ENCODE data around the gene KRT8. TPM values are rescaled to one million over a fixed set of nuclear protein-coding genes. Genes with fewer than 3 reads are reported as not detected.
"Not testable (repeated sequence)": the region's sequence is repeated elsewhere in the genome, so short reads cannot be mapped to it uniquely, and the experiment has no call there.

The KRT8 gene
- total RNA-seq, 1 donor = 5.4 TPM

DNA sequence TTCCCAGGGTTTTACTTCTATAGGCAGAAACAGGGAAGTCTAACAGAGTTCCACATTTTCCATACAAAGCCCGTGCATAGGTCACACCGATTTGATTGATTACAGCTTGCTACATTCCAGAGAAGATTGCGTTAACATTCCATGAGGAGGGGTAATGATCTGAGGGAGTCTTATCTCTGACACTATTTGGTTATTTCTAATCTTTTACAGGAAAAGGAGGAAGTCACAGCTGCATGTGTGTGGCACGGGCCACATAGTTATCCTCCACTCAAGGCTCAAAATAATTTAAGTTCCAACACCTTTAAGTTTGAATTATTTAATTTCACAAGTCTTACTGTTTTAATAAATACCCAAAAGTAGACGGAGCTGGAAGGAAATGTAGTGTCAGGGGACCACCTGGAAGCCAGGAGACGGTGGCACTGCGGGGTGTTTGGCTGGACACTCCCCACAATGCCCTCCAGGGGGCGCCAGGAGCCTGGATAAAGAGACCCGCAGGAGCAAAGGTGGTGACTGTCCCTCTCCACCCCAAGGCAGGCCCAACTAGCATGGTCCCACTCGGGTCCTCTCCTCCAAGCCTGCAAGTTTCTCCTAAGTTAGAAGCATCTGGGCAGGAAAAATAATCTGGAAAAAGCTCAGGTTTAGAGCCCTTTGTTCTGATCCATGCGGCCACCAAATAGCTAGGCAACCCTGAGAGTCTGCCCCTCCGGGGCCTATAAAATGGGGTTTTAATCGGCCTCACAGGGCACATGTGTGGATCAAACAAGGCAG, 20.2 kb downstream of the KRT8 start:
- TF ChIP-seq, protein P1, sequence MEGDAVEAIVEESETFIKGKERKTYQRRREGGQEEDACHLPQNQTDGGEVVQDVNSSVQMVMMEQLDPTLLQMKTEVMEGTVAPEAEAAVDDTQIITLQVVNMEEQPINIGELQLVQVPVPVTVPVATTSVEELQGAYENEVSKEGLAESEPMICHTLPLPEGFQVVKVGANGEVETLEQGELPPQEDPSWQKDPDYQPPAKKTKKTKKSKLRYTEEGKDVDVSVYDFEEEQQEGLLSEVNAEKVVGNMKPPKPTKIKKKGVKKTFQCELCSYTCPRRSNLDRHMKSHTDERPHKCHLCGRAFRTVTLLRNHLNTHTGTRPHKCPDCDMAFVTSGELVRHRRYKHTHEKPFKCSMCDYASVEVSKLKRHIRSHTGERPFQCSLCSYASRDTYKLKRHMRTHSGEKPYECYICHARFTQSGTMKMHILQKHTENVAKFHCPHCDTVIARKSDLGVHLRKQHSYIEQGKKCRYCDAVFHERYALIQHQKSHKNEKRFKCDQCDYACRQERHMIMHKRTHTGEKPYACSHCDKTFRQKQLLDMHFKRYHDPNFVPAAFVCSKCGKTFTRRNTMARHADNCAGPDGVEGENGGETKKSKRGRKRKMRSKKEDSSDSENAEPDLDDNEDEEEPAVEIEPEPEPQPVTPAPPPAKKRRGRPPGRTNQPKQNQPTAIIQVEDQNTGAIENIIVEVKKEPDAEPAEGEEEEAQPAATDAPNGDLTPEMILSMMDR (IDR thresholded peaks at IDR 0.05; ENCODE audit: insufficient read depth, low read length) = peak; percentile 80
- no peak overlapping the region for H3K4me3 ChIP-seq (ENCODE audit: low read depth, low read length)
- peak; percentile 66 for DNase-seq (ENCODE audit: low read depth)

DNA sequence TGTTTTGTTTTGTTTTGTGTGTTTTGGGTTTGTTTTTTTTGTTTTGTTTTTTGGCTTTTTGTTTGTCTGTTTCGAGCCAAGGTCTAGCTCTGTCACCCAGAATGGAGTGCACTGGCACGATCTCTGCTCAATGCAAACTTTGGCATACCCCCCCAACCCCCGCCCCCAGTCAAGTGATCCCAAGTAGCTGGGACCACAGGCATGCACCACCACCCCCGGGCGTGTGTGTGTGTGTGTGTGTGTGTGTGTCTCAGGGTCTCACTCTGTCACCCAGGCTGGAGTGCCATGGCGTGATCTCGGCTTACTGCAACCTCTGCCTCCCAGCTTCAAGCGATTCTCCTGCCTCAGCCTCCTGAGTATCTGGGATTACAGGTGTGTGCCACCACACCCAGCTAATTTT, 24.4 kb downstream of the KRT8 start:
- DNase-seq (ENCODE audit: low read depth); H3K4me3 ChIP-seq (ENCODE audit: low read depth, low read length): not testable (repeated sequence)

DNA sequence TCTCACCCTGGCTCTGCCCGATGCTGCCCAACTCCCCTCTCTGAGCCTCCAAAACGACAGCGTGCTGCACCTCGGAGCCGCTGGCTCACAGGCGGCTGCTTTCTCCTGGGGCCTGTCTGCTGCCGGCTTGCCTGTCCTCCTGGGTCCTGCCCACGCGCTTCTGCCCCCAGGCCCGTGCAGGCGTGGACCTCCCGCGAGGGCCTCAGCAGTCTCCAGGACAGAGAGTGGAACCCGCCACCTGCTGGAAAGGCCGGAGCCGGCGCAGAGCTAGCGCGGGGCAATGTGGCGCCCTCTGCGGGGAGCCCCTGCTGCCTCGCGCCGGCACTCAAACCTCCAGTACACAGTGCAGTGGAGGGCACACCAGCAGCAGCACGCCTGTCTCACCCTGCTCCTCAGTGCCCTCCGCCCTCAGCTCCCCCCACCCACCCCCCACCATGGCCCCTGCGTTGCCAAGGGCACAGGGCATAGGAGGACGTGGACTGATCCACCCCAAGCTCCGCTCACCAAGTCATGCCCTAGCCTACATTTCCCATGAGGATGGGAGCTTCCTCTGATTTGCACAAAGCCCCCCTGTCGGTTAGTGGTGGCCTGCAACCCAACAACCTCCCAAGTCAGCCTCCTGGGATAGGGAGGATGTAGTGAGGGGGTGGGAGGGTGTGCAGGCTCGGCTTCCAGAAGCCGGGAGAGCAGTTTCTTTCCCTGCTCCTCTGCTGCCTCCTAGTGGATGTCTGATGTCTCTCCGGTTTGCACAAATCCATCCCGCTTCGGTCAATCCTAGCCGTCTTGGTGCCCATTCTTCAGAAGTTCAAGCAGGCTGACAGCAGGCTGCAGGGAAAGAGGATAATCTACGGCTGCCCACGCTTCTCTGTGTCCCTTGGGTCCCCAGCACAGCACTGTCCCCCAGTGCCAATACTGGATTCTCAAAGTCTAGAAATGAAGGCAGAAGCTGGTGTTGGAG, 25.2 kb downstream of the KRT8 start:
- DNase-seq (ENCODE audit: low read depth) = peak; percentile 92
- TF ChIP-seq, protein P1 (IDR thresholded peaks at IDR 0.05; ENCODE audit: insufficient read depth, low read length) = peak; percentile 92
- H3K4me3 ChIP-seq (ENCODE audit: low read depth, low read length) = peak overlapping the region; percentile 44

DNA sequence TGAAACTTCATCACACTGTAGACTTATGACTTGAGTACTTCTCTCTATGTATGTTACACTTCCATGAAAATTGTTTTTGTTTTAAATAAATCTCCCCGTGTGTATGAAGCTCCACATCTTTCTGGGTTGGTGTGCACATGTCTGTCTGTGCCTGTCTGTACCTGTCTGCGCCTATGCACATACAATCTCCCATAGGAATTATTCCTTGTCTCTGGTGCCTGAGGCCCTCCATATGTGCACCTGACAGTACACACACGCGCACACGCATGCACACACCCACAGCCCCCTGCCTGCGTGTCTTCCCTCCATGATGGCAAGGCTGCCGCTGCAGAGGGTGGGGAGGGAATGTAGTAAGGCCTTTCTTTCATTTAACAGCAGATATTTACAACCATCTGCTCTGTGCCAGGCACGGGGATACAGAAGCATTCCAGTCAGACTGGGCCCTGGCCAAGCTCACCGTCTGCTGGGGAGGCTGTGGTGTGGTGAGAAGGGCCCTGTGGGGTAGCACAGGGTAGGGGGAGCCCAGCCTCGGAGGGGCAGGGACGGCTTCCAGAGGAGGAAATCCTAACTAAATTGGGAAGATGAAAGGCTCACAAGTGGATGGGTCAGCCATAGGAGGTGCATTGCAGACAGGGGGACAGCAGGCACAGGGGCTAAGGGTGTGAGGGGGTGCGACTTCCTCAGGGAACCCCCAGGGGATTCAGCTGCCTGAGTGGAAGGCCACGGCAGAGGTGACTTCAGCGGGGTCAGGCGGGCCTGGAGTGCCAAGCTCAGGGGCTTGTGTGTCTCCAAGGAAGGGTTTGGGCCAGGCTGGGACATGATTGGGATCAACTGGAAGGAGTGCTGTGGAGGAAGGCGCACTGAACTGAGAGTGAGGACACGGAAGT, 26.1 kb downstream of the KRT8 start:
- TF ChIP-seq, protein P1 (IDR thresholded peaks at IDR 0.05; ENCODE audit: insufficient read depth, low read length) = no peak
- no peak overlapping the region for H3K4me3 ChIP-seq (ENCODE audit: low read depth, low read length)
- no peak for DNase-seq (ENCODE audit: low read depth)

DNA sequence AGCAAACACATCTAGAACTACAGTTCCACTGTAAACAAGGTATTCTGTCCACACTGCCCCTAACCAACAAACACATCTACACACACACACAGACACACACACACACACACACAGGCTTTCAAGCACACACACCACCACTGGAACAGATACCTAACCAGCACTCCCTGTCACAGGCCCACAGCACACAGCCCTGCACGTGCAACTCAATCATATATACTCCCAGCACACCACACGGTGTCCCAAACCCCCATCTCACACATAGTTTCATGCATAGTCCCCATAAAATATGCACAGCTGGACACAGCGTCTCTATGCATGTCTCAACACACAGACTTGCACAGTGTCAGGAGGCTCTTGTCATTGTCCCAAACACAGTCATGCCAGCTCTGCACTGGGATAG, 27.6 kb downstream of the KRT8 start:
- H3K4me3 ChIP-seq (ENCODE audit: low read depth, low read length) = no peak overlapping the region
- no peak for DNase-seq (ENCODE audit: low read depth)
- TF ChIP-seq, protein P1 (IDR thresholded peaks at IDR 0.05; ENCODE audit: insufficient read depth, low read length) = no peak

DNA sequence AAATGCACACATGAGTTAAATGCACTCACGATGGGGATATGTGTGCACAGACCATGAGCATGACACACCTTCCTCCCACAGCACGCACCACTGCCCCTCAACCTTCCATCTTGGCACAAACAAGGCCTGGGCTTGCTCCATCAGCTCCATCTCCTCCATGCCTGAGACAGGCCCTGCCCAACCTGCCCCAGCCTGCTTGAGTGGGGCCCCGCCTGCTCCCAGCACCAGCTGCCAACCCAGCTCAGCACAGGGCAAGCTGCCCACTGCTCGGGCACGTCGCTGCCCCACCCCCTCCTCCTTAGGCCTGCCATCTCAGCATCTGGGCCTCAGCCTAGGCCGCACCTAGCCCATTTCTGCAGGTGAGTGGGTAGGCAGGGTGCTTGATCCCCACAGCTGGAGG, 28.5 kb downstream of the KRT8 start:
- DNase-seq (ENCODE audit: low read depth) = no peak
- no peak overlapping the region for H3K4me3 ChIP-seq (ENCODE audit: low read depth, low read length)
- TF ChIP-seq, protein P1 (IDR thresholded peaks at IDR 0.05; ENCODE audit: insufficient read depth, low read length) = no peak
